GM23248 (cell line): Measurements from ENCODE around the gene GTF2IRD1. TPM values are rescaled to one million over a fixed set of nuclear protein-coding genes. Genes with fewer than 3 reads are reported as not detected.
"Not testable (repeated sequence)": the region's sequence is repeated elsewhere in the genome, so short reads cannot be mapped to it uniquely, and the experiment has no call there.

Experiments
- DNase-seq: peaks from one replicate; pipeline ENCODE4 v3.0.0-alpha.2; 2015
- H2AFZ ChIP-seq: fragments of 200-600 bp; sonication (generic); 2 replicates; pipeline ENCODE4 v1.6.1; 2016; ENCODE audit warnings: antibody characterized with exemption
- H3F3A ChIP-seq: fragments of 200-600 bp; sonication (generic); 2 replicates; pipeline ENCODE4 v1.6.1; 2016; ENCODE audit warnings: mild to moderate bottlenecking, antibody characterized with exemption, mixed run types; ENCODE audit not compliant: insufficient read depth
- H3K27ac ChIP-seq: fragments of 200-600 bp; sonication (generic); 2 replicates; pipeline ENCODE4 v1.5.1; 2016; ENCODE audit warnings: mild to moderate bottlenecking
- H3K27me3 ChIP-seq: fragments of 200-600 bp; sonication (generic); replicated peaks from 2 replicates; pipeline ENCODE4 v1.6.1; 2016; ENCODE audit warnings: mild to moderate bottlenecking; ENCODE audit not compliant: insufficient read depth
- H3K36me3 ChIP-seq: fragments of 200-600 bp; sonication (generic); 2 replicates; pipeline ENCODE4 v1.6.1; 2016; ENCODE audit warnings: low read depth, mild to moderate bottlenecking
- H3K4me1 ChIP-seq: fragments of 200-600 bp; sonication (generic); 2 replicates; pipeline ENCODE4 v1.6.1; 2016; ENCODE audit warnings: mild to moderate bottlenecking; ENCODE audit not compliant: insufficient read depth
- H3K4me2 ChIP-seq: fragments of 200-600 bp; sonication (generic); one replicate; pipeline ENCODE4 v1.6.1; 2016; ENCODE audit warnings: mild to moderate bottlenecking; ENCODE audit not compliant: unreplicated experiment
- H3K4me3 ChIP-seq: fragments of 200-600 bp; sonication (generic); 2 replicates; pipeline ENCODE4 v1.5.1; 2016; ENCODE audit warnings: mild to moderate bottlenecking
- H3K79me2 ChIP-seq: fragments of 200-600 bp; sonication (generic); 2 replicates; pipeline ENCODE4 v1.6.1; 2016; ENCODE audit warnings: mild to moderate bottlenecking; ENCODE audit not compliant: insufficient read depth
- H3K9ac ChIP-seq: fragments of 200-600 bp; sonication (generic); 2 replicates; pipeline ENCODE4 v1.6.1; 2016; ENCODE audit warnings: mild to moderate bottlenecking
- H3K9me2 ChIP-seq: fragments of 200-600 bp; sonication (generic); 2 replicates; pipeline ENCODE4 v1.6.1; 2016; ENCODE audit warnings: mixed run types, mild to moderate bottlenecking, moderate library complexity; ENCODE audit not compliant: insufficient read depth
- H3K9me3 ChIP-seq: fragments of 200-600 bp; sonication (generic); one replicate; pipeline ENCODE4 v1.6.1; 2017; ENCODE audit warnings: low read depth
- H4K20me1 ChIP-seq: fragments of 200-600 bp; sonication (generic); 2 replicates; pipeline ENCODE4 v1.6.0; 2016; ENCODE audit not compliant: insufficient read depth
- EZH2 ChIP-seq: fragments of 200-600 bp; sonication (generic); IDR thresholded peaks from 2 replicates; pipeline ENCODE4 v1.6.1; 2018; ENCODE audit warnings: antibody characterized with exemption, mild to moderate bottlenecking; ENCODE audit not compliant: insufficient read depth, poor library complexity, severe bottlenecking
- EZH2phosphoT487 ChIP-seq: fragments of 200-600 bp; sonication (generic); IDR thresholded peaks from 2 replicates; pipeline ENCODE4 v1.6.1; 2018; ENCODE audit warnings: antibody characterized with exemption, moderate library complexity, mild to moderate bottlenecking, low read depth; ENCODE audit not compliant: insufficient read depth
- WGBS, 2 experiments: methylation state at CpG; one replicate each; pipeline ENCODE4 v1.1.6; 2015 to 2017; ENCODE audit warnings: low lambda C conversion rate in 2 of 2, low coverage in 1 of 2; ENCODE audit errors: missing lambda C conversion rate in 2 of 2; 5-methylcytosine and 5-hydroxymethylcytosine counted together
- in situ Hi-C: fragments of 300-500 bp; cut with MboI; formaldehyde crosslinking; loops from 2 replicates; pipeline ENCODE4 v1.15.0; 2020
- polyA plus RNA-seq: library from polyadenylated mRNA; unstranded; fragments of >200 nt; fragmentation: Nextera tagmentation; extraction: Ambion mirVana; gene quantifications from 2 replicates; pipeline ENCODE4 v1.2.1, GENCODE V29; 2016
- total RNA-seq: library from RNA; depleted of rRNA; stranded (reverse); fragments of >200 nt; shearing (Covaris generic); gene quantifications from 2 replicates; pipeline ENCODE4 v1.2.3, GENCODE V29; 2014

The GTF2IRD1 gene
- total and polyA plus RNA-seq, 2 experiments from 2014 or later: 3.7 to 6.6 TPM

- DNase-seq: no peak
- H3K4me1 ChIP-seq: no peaks in the 10 kb centered on the region
- H3K4me3 ChIP-seq: no peak overlapping the region
- no peaks in the 10 kb centered on the region for H3K36me3 ChIP-seq
- TF ChIP-seq EZH2phosphoT487 (no peak), EZH2 (no peak)
- no peaks in the 10 kb centered on the region for H4K20me1 ChIP-seq
- H3K9ac ChIP-seq: no peak overlapping the region
- H3K27ac ChIP-seq: no peak overlapping the region
- in situ Hi-C loops: loop anchor here (5.0 kb wide), 1 partner anchor 138 kb away; no protein-coding TSS in a partner anchor
- WGBS, 2 experiments: 74 to 81% methylated on average over 10 of the region's 10 CpGs
- no peak overlapping the region for H2AFZ ChIP-seq
- no peaks in the 10 kb centered on the region for H3K9me2 ChIP-seq
- no peaks in the 10 kb centered on the region for H3K9me3 ChIP-seq
- no peaks in the 10 kb centered on the region for H3K27me3 ChIP-seq
- H3K79me2 ChIP-seq: no peaks in the 10 kb centered on the region
- no peaks in the 10 kb centered on the region for H3F3A ChIP-seq
- no peak overlapping the region for H3K4me2 ChIP-seq
Measured at GRCh38 chr7:74424291-74424880, 29.3 kb upstream of the GTF2IRD1 start.

GRCh38 chr7:74428023-74428422, 25.7 kb upstream of the GTF2IRD1 start:
- H3K4me1 ChIP-seq: no peaks in the 10 kb centered on the region
- 74 to 82% methylated on average over 4 of the region's 4 CpGs for whole genome bisulfite sequencing, 2 experiments
- no peak overlapping the region for H2AFZ ChIP-seq
- no peak overlapping the region for H3K27ac ChIP-seq
- H3K9me2 ChIP-seq: no peaks in the 10 kb centered on the region
- in situ Hi-C loops: no loop called here
- no peaks in the 10 kb centered on the region for H3F3A ChIP-seq
- no peak for DNase-seq
- no peaks in the 10 kb centered on the region for H4K20me1 ChIP-seq
- H3K79me2 ChIP-seq: no peaks in the 10 kb centered on the region
- H3K4me3 ChIP-seq: no peak overlapping the region
- no peak overlapping the region for H3K4me2 ChIP-seq
- H3K9ac ChIP-seq: no peak overlapping the region
- H3K27me3 ChIP-seq: no peaks in the 10 kb centered on the region
- H3K9me3 ChIP-seq: no peaks in the 10 kb centered on the region
- TF ChIP-seq EZH2 (no peak), EZH2phosphoT487 (no peak)
- H3K36me3 ChIP-seq: no peaks in the 10 kb centered on the region

GRCh38 chr7:74429153-74429747, 24.5 kb upstream of the GTF2IRD1 start:
- Histone ChIP-seq H3K9me2 (no peaks in the 10 kb centered on the region), H3K9me3 (no peaks in the 10 kb centered on the region), H3K9ac (no peak overlapping the region), H3K4me3 (no peak overlapping the region), H2AFZ (no peak overlapping the region), H3K27me3 (no peaks in the 10 kb centered on the region), H3F3A (no peaks in the 10 kb centered on the region), H3K36me3 (no peaks in the 10 kb centered on the region), H4K20me1 (no peaks in the 10 kb centered on the region), H3K79me2 (no peaks in the 10 kb centered on the region), H3K27ac (no peak overlapping the region), H3K4me1 (no peaks in the 10 kb centered on the region), H3K4me2 (no peak overlapping the region)
- in situ Hi-C loops: no loop called here
- TF ChIP-seq EZH2phosphoT487 (no peak), EZH2 (no peak)
- WGBS, 2 experiments: 55 to 57% methylated on average over 17 of the region's 17 CpGs
- peak; percentile 71 for DNase-seq

- H3K79me2 ChIP-seq, H3K9me2 ChIP-seq, H3K27ac ChIP-seq, H4K20me1 ChIP-seq, H3K9me3 ChIP-seq, H3F3A ChIP-seq, H3K27me3 ChIP-seq, H2AFZ ChIP-seq, H3K4me3 ChIP-seq, in situ Hi-C loops, H3K4me2 ChIP-seq, DNase-seq, H3K4me1 ChIP-seq, H3K9ac ChIP-seq, H3K36me3 ChIP-seq: not testable (repeated sequence)
- 70 to 82% methylated on average over 9 of the region's 9 CpGs for WGBS, 2 experiments
Measured at GRCh38 chr7:74430409-74430808, 23.3 kb upstream of the GTF2IRD1 start.

- H3K4me1 ChIP-seq: no peaks in the 10 kb centered on the region
- in situ Hi-C loops: no loop called here
- H3K36me3 ChIP-seq: no peaks in the 10 kb centered on the region
- H3K4me3 ChIP-seq: no peak overlapping the region
- no peak for TF ChIP-seq EZH2
- TF ChIP-seq EZH2phosphoT487: no peak
- H3K4me2 ChIP-seq: no peak overlapping the region
- H2AFZ ChIP-seq: no peak overlapping the region
- H3K27me3 ChIP-seq: no peaks in the 10 kb centered on the region
- no peaks in the 10 kb centered on the region for H3K79me2 ChIP-seq
- no peaks in the 10 kb centered on the region for H3K9me3 ChIP-seq
- H3K9ac ChIP-seq: no peak overlapping the region
- no peak overlapping the region for H3K27ac ChIP-seq
- H3F3A ChIP-seq: no peaks in the 10 kb centered on the region
- no peaks in the 10 kb centered on the region for H3K9me2 ChIP-seq
- H4K20me1 ChIP-seq: no peaks in the 10 kb centered on the region
- WGBS, 2 experiments: 66 to 75% methylated on average over 12 of the region's 12 CpGs
- DNase-seq: no peak
Measured at GRCh38 chr7:74430961-74431466, 22.7 kb upstream of the GTF2IRD1 start.

GRCh38 chr7:74437291-74437571, 16.5 kb upstream of the GTF2IRD1 start:
- WGBS, 2 experiments: 81 to 100% methylated on average over 1 of the region's 1 CpG
- in situ Hi-C loops: not testable (repeated sequence)

More at GRCh38 chr7:74437291-74437571, 16.5 kb upstream of the GTF2IRD1 start:
- not testable (repeated sequence) for H3K27ac ChIP-seq, H3K9me2 ChIP-seq, H4K20me1 ChIP-seq, H3K36me3 ChIP-seq, H3K9me3 ChIP-seq, H3F3A ChIP-seq, H3K4me1 ChIP-seq, H3K4me3 ChIP-seq, H3K27me3 ChIP-seq, H2AFZ ChIP-seq, DNase-seq, H3K4me2 ChIP-seq, H3K9ac ChIP-seq, H3K79me2 ChIP-seq
